ENCODE measurements around the gene CENPQ.

DNA sequence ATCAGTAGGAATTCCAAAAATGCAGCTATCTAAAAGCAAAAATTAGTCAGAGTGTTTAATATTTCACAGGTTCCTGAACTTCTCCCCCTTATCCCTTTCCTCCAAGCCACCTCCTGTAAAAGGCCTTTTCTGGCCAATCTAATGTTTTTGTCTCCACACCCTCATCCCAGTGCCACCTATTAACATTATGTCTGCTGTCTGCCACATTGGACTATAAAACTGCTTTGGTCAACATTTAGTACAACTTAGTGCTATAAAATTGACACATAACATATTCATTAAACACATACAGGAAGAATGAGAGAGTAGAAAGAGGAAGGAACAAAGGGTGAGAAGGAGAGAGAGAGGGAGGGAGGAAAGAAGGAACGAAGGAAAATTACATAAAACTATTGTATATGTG, 47.8 kb upstream of the CENPQ start:
- no peak for TF ChIP-seq EZH2 (IDR thresholded peaks at IDR 0.05; ENCODE audit: low read depth)
- TF ChIP-seq, protein P1, sequence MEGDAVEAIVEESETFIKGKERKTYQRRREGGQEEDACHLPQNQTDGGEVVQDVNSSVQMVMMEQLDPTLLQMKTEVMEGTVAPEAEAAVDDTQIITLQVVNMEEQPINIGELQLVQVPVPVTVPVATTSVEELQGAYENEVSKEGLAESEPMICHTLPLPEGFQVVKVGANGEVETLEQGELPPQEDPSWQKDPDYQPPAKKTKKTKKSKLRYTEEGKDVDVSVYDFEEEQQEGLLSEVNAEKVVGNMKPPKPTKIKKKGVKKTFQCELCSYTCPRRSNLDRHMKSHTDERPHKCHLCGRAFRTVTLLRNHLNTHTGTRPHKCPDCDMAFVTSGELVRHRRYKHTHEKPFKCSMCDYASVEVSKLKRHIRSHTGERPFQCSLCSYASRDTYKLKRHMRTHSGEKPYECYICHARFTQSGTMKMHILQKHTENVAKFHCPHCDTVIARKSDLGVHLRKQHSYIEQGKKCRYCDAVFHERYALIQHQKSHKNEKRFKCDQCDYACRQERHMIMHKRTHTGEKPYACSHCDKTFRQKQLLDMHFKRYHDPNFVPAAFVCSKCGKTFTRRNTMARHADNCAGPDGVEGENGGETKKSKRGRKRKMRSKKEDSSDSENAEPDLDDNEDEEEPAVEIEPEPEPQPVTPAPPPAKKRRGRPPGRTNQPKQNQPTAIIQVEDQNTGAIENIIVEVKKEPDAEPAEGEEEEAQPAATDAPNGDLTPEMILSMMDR (conservative IDR thresholded peaks at IDR 0.05): no peak

Data from PC-9 (cell line).